ENCODE results near the gene FBXL14.
"Not testable (repeated sequence)": the region's sequence is repeated elsewhere in the genome, so short reads cannot be mapped to it uniquely, and the experiment has no call there.

FBXL14 gene

GRCh38 chr12:1619159-1619558, 24.8 kb upstream of the FBXL14 start:
- DNase-seq, result no peak

DNA sequence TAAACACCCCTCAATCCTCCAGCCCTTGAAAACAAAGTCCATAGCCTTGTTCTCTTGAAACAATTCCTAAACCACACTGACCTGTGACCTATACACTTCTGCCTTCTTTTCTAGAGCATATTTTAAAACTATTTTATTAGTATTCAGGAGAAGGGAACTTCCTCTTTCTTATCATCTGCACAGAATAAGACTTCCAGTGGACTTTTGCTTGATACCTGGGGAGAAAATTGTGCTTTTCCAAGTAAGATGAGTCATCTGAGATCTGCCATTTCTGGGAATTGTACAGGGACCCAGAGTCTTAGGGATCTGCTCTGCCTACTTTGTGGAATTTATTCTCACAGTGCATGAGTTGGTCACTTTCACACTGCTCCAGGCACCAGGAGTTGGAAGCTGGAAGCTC, 24.1 kb upstream of the FBXL14 start:
- no peak for DNase-seq

DNA sequence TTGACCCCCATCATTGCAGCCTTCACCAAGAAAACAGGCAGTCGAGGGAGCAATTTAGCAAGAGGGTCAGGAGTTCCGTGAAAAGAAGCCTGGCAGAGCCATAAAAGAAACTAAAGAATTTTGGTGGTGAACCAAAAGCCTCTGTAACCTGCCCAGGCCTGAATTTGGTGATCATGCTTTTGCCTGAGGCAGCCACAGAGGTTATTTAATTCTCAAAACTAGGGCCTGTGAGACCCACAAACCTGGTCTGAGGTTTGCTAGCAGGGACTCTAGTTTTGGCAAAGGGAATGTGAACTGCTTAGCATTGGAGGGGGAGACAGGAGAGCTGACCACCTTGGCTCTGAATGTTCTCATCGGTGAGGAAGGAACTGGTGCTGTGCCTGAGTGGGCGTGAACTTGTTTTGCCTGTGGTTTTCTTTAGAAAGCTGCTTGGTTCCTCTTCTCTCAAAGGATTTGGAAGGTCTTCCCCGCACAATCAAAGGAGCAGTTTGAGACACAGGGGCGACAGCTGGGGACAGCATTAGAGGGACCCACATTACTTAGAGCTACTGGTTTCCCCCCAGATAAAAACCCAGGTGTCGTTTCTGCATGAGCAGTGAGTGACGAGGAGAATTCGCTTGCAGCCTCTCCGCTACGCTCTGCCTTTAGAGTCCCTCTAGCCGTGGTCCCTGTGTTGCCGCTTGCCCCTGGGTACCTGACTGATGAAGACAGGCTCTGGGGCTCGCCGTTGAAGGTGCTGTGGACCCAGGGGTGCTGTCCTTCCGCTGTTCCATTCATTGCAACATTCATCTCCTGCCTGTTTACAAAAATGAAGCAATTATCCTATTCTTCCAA, 22.1 kb upstream of the FBXL14 start:
- no peak for DNase-seq

GRCh38 chr12:1614360-1614759, 20.0 kb upstream of the FBXL14 start:
- DNase-seq, result no peak

- no peak for DNase-seq
Observed at GRCh38 chr12:1613860-1614259, 19.5 kb upstream of the FBXL14 start.

- DNase-seq, result peak; percentile 13
Observed at GRCh38 chr12:1611803-1612572, 17.6 kb upstream of the FBXL14 start.

DNA sequence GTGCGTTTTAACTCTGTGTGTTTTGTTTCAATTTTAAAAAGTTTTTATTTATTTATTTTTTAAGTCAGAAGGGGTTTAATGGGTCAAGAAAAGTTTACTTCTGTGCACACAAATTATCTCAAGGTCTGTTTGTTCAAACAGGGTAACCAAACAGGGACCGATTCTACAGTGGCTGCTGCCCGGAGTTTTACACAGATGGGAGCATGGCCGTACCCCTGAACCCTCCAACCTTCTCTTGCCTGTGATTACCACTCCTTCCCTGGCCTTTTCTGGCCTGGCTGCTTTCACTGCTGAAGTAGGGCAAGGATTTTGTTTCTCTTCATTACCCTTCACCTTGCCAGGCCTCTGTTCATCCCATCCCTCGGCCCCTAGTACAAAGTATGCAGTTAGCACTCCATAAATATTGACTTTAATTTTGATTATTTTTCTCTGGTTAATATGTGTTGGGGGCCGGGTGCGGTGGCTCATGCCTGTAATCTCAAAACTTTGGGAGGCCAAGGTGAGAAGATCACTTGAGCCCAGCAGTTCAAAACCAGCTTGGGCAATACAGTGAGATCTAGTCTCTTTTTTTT, 15.8 kb upstream of the FBXL14 start:
- DNase-seq, result no peak

GRCh38 chr12:1608713-1609119, 14.3 kb upstream of the FBXL14 start:
- DNase-seq, result no peak

DNA sequence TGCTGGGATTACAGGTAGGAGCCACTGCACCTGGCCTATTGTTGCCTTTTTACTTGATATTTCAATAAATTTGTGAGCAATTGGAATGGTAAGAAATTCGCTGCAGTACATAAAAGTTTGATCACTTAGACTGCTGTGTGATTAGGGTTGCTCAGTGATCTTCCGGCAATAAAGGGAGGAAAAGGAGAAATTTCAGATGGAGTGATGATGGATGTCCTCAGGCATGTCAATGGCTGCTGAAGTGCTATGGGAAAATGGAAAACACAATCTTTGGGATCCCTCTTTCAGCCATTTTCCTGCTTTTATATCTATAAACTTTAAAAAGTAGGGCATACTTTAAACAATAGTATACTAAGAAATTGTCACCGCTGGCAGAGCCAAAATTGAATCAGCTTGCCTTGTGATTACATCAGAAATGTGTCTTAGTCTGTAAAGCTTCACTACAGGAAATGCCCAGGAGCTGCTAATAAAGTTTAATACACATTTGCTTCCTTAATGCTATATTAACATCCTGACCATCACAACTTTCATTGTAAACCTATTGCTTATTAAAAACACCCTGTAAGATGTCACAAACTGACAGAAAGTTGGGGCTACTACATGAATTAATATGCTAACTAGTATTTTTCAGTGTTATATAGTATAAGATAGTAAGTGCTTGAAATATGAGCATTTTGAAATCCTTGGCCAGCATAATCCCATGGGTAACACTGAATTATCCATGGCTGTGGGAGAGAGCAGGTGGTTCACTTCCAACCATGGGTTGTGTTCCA, 13.7 kb upstream of the FBXL14 start:
- no peak for DNase-seq

DNA sequence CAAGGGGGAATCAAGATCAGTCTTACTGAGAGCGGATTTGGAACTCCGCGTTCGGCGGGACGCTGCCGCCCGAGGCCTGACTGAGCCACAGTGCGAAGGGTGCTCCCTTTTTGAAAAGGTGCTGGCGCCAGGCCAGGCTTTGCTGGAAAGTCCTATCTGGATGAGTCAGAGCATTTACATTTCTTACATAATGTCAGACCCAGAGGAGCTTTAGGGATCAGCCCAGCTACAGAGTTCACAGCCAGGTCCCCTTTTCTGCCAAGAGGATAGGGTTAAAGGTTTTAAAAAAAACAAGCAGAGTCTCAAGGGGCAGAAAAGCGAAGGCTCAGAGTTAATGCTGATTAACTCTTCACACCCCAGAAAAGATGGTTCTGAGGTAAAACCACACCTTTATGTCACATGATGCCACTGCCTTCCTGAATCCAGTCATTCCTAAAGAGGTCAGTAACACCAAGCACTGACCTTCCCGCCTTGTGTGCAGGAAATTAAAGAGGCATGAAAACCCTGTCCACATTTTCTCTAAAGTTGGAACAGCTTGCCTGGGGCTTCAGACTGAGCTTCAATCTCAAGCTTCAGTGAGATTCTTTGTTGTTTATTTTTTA, 11.7 kb upstream of the FBXL14 start:
- peak; percentile 90 for DNase-seq

GRCh38 chr12:1605129-1606020, 11.0 kb upstream of the FBXL14 start:
- DNase-seq, result peak; percentile 76

DNA sequence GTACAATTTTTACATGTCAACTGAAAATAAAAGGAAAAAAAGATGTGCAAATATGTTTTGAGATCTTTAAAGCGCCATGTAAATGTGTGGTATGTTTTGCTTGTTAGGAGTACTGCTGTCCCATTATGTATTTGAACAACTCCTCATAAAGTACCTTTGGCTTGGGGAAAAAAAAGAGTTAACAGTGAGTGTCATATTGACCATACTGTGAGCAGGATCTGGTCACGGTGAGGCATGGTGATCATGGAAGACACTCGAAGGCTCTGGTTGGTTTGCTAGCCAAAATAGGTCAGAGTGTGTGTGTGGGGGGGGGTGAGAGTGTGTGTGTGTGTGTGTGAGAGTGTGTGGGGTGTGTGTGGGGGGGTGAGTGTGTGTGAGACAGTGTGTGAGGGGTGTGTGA, 10.1 kb upstream of the FBXL14 start:
- no peak for DNase-seq

- no peak for DNase-seq
Observed at GRCh38 chr12:1603269-1603993, 9.1 kb upstream of the FBXL14 start.

GRCh38 chr12:1602706-1603105, 8.3 kb upstream of the FBXL14 start:
- DNase-seq, result not testable (repeated sequence)

DNA sequence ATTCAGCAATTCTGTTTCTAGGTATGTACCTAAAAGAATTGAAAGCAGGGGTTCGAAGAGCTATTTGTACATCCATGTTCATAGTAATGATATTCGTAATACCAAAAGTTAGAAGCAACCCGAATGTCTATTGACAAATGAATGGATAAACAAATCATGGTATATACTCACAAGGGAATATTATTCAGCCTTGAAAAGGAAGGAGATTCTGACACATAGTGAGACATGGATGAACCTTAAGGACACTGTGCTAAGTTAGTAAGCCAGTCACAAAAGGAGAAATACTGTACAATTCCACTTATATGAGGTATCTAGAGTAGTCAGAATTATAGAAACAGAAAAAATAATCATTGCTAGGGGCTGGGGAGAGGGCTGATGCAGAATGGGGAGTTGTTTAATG, 4.4 kb upstream of the FBXL14 start:
- no peak for DNase-seq

- DNase-seq, result no peak
Observed at GRCh38 chr12:1595690-1596347, 1.4 kb upstream of the FBXL14 start.

DNA sequence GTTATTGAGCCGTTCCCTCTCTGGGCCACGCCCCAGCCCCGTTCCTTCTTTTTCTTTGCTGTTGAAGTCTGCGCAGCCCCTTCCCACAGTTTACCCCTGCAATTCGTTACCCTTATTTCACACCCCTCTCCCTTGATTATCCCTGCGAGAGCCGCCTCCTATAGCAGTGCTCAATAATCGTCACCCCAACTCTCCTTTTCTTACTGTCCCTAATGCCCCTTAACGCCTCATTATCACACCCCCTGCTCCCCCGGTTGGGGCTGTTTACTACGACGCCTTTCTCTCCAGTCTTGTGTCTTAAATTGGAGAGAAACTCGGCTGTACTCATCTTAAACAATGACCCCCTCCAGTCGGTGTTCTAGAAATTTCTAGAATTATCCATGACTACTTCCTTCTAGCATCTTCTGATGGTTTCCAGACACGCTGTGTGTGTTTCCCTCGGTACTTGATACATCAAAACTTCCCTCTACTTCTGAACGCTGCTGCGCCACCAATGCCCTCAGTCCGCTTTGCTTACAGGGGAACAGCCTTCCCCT, 713 bp upstream of the FBXL14 start:
- no peak for DNase-seq

GRCh38 chr12:1594006-1594260, 448 bp downstream of the FBXL14 start:
- peak; percentile 70 for DNase-seq

GRCh38 chr12:1593174-1594005, 991 bp downstream of the FBXL14 start:
- peak; percentile 70 for DNase-seq

Measured in NCI-H345 (cell line).